ENCODE results near the gene AFF1. TPM values are rescaled to one million over a fixed set of nuclear protein-coding genes. Genes with fewer than 3 reads are reported as not detected.

Gene AFF1
- total RNA-seq, 2 experiments from 2014 or later = 28.7 to 69.7 TPM

DNA sequence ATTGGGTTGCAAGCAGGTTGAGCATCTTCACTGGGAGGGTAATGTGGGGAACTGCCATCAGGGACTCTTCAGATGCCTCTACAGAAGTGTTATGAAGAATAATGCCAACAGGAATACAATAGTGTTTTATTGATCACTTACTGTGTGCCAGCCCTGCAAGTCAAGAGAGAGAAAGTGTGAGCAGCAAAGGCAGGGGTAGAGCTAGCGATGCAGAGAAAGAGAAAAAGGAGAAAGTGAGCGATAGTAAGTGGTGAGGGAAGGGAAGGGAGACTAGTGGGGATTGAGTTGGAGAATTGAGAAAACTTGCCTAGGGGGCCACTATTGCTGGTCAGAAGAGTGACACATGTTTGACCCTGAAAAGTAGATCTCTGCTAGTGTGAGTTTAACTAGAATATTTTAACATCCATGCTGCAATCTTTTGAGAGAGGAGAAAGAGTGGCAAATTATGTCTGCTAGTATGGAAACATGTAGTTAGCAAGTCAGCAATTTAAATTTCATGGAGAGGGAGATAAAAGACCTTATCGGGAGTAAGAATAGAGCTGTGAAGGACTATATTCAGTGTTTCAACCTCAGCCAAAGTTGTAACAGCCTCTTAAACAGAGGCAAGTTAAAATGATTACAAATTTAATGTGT lies 12.2 kb downstream of the AFF1 start:
- peak overlapping the region; percentile 40 for H3K4me2 ChIP-seq (ENCODE audit: low read length)
- H3K4me1 ChIP-seq (ENCODE audit: insufficient read depth, low read length, poor library complexity, severe bottlenecking) = peaks cover 83% of the 10 kb centered on the region
- no peak for TF ChIP-seq CTCF (conservative IDR thresholded peaks at IDR 0.05; ENCODE audit: low read length)
- no peak for TF ChIP-seq EZH2phosphoT487 (IDR thresholded peaks at IDR 0.05; ENCODE audit: borderline replicate concordance, low read depth, low read length)
- H3K9me2 ChIP-seq (ENCODE audit: insufficient read depth, low read length) = no peaks in the 10 kb centered on the region
- CTCF ChIA-PET (ENCODE audit: unreplicated experiment) = no interaction called here
- POLR2A ChIA-PET = interaction anchor here (0.5 to 2.5 kb wide), 7 partner anchors 11 to 66 kb away, joined by 3 to 13 read pairs (median 4); partner anchors contain the start of gene AFF1
- H4K20me1 ChIP-seq (ENCODE audit: insufficient read depth, low read length) = peaks cover 13% of the 10 kb centered on the region; the same call in 1 of the 2 replicates
- BruUV-seq (replicated peaks) = no TSS peak
- intact Hi-C loops (cut with micrococcal nuclease; ENCODE audit: unreplicated experiment) = no loop called here
- H3K36me3 ChIP-seq (ENCODE audit: insufficient read depth, low read length) = peaks cover 33% of the 10 kb centered on the region; the same call in 1 of the 2 replicates
- no peak overlapping the region for H3K4me3 ChIP-seq (ENCODE audit: low read depth, low read length, poor library complexity, severe bottlenecking)
- H3K79me2 ChIP-seq (ENCODE audit: insufficient read depth, low read depth, low read length) = peaks cover 65% of the 10 kb centered on the region
- H3K9me3 ChIP-seq (ENCODE audit: low read length) = no peaks in the 10 kb centered on the region
- H2AFZ ChIP-seq (ENCODE audit: low read length) = no peak overlapping the region
- H3K27ac ChIP-seq (ENCODE audit: low read depth, low read length, poor library complexity, severe bottlenecking) = no peak overlapping the region
- no peak for DNase-seq (ENCODE audit: low spot score)

- Histone ChIP-seq H4K20me1 (ENCODE audit: insufficient read depth, low read length) (peaks cover 10% of the 10 kb centered on the region; the same call in 1 of the 2 replicates), H3K4me3 (ENCODE audit: low read depth, low read length, poor library complexity, severe bottlenecking) (no peak overlapping the region), H3K4me2 (ENCODE audit: low read length) (peak overlapping the region; percentile 40), H3K9me3 (ENCODE audit: low read length) (no peaks in the 10 kb centered on the region), H3K79me2 (ENCODE audit: insufficient read depth, low read depth, low read length) (peaks cover 64% of the 10 kb centered on the region), H3K9me2 (ENCODE audit: insufficient read depth, low read length) (no peaks in the 10 kb centered on the region), H3K27ac (ENCODE audit: low read depth, low read length, poor library complexity, severe bottlenecking) (no peak overlapping the region), H3K36me3 (ENCODE audit: insufficient read depth, low read length) (peaks cover 32% of the 10 kb centered on the region), H3K4me1 (ENCODE audit: insufficient read depth, low read length, poor library complexity, severe bottlenecking) (peaks cover 80% of the 10 kb centered on the region), H2AFZ (ENCODE audit: low read length) (no peak overlapping the region)
- intact Hi-C loops (cut with micrococcal nuclease; ENCODE audit: unreplicated experiment) = no loop called here
- TF ChIP-seq CTCF (conservative IDR thresholded peaks at IDR 0.05; ENCODE audit: low read length) = no peak
- no TSS peak for BruUV-seq (replicated peaks)
- POLR2A ChIA-PET = interaction anchor here (0.9 to 1.1 kb wide), 3 partner anchors 12 to 14 kb away, joined by 3 to 6 read pairs (median 4); partner anchors contain the start of gene AFF1
- CTCF ChIA-PET (ENCODE audit: unreplicated experiment) = no interaction called here
- no peak for DNase-seq (ENCODE audit: low spot score)
Measured at GRCh38 chr4:86947501-86948120, 12.8 kb downstream of the AFF1 start.

DNA sequence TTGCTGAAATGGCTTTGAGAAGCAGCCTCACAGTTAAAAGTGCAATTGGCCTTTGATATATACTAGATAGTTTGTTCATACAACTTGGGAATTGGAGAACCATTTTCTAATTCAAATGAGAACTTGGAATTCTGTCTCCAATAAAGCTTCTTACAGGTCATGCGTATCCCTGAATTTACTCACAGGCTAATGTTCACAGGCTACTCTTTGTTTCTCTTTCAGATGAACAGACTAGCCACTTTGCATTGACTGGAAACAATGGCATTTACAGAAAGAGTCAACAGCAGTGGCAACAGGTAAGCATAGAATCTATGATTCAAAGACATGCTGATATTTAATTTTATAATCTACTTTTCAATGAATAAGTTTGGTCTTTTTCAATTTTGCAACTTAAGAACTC lies 13.5 kb downstream of the AFF1 start:
- intact Hi-C loops (cut with micrococcal nuclease; ENCODE audit: unreplicated experiment) = no loop called here
- H3K9me2 ChIP-seq (ENCODE audit: insufficient read depth, low read length) = no peaks in the 10 kb centered on the region

More for the DNA sequence above, 13.5 kb downstream of the AFF1 start:
- ChIA-PET CTCF (ENCODE audit: unreplicated experiment) (no interaction called here), POLR2A (no interaction called here)
- Histone ChIP-seq H3K9me3 (ENCODE audit: low read length) (no peaks in the 10 kb centered on the region), H4K20me1 (ENCODE audit: insufficient read depth, low read length) (peaks cover 10% of the 10 kb centered on the region; the same call in 1 of the 2 replicates), H3K4me1 (ENCODE audit: insufficient read depth, low read length, poor library complexity, severe bottlenecking) (peaks cover 74% of the 10 kb centered on the region), H3K27ac (ENCODE audit: low read depth, low read length, poor library complexity, severe bottlenecking) (no peak overlapping the region), H2AFZ (ENCODE audit: low read length) (no peak overlapping the region), H3K36me3 (ENCODE audit: insufficient read depth, low read length) (peaks cover 30% of the 10 kb centered on the region), H3K4me2 (ENCODE audit: low read length) (peak overlapping the region; percentile 40), H3K79me2 (ENCODE audit: insufficient read depth, low read depth, low read length) (peaks cover 61% of the 10 kb centered on the region), H3K4me3 (ENCODE audit: low read depth, low read length, poor library complexity, severe bottlenecking) (no peak overlapping the region)
- no TSS peak for BruUV-seq (replicated peaks)
- no peak for DNase-seq (ENCODE audit: low spot score)
- TF ChIP-seq CTCF (conservative IDR thresholded peaks at IDR 0.05; ENCODE audit: low read length) (no peak), EZH2phosphoT487 (IDR thresholded peaks at IDR 0.05; ENCODE audit: borderline replicate concordance, low read depth, low read length) (no peak)
